Measurements from ENCODE around the gene ARL13A. TPM values are rescaled to one million over a fixed set of nuclear protein-coding genes. Genes with fewer than 3 reads are reported as not detected.

The ARL13A gene
- total RNA-seq, 1 experiment from 2014 or later: not detected

- ChIA-PET CTCF (interaction anchor here (0.5 kb wide), 1 partner anchor 138 kb away, joined by 5 read pairs; no protein-coding TSS in a partner anchor), POLR2A (no interaction called here)
- H3K4me3 ChIP-seq (ENCODE audit: low read depth in 2 of 2, low read length in 2 of 2): no peak overlapping the region
- no peak for DNase-seq (ENCODE audit: low read depth, low spot score)
- BruUV-seq (replicated peaks): no TSS peak
- intact Hi-C loops (cut with micrococcal nuclease; ENCODE audit: unreplicated experiment): no loop called here
- no peaks in the 10 kb centered on the region for H3K4me1 ChIP-seq (ENCODE audit: control insufficient read depth, insufficient read depth, low read length)
- peaks cover 7% of the 10 kb centered on the region; the same call in 1 of the 2 replicates for H3K36me3 ChIP-seq (ENCODE audit: control insufficient read depth, insufficient read depth, low read length)
- no peaks in the 10 kb centered on the region for H3K27me3 ChIP-seq (ENCODE audit: control insufficient read depth, insufficient read depth, low read length)
- ATAC-seq: no peak
- no peaks in the 10 kb centered on the region for H3K9me3 ChIP-seq (ENCODE audit: control insufficient read depth, insufficient read depth, low read depth, low read length)
- TF ChIP-seq CTCF (IDR thresholded peaks at IDR 0.05) (no peak), POLR2AphosphoS5 (IDR thresholded peaks at IDR 0.05; ENCODE audit: low read depth, low read length) (no peak)
- no peak overlapping the region for H3K27ac ChIP-seq (ENCODE audit: low read length)
- in situ Hi-C loops (cut with HindIII; ENCODE audit: low pct_unique_long_range_greater_than_20kb, low sequenced_read_pairs): no loop called here
Measured at GRCh38 chrX:101040197-101040596, 70.7 kb downstream of the ARL13A start.

Other genes starting within 250 kb of the ARL13A start
- gene SYTL4, start 237.6 kb upstream of the ARL13A start, total RNA-seq (2021; ENCODE audit: unreplicated experiment): 0.15 TPM
- gene CSTF2, start 149.3 kb upstream of the ARL13A start, total RNA-seq (2021; ENCODE audit: unreplicated experiment): 40.9 TPM
- gene NOX1, start 95.3 kb upstream of the ARL13A start, total RNA-seq (2021; ENCODE audit: unreplicated experiment): not detected
- gene XKRX, start 40.8 kb upstream of the ARL13A start, total RNA-seq (2021; ENCODE audit: unreplicated experiment): 0.21 TPM
- 39.7 TPM for gene TRMT2B, start 82.4 kb downstream of the ARL13A start, total RNA-seq (2021; ENCODE audit: unreplicated experiment)
- gene TMEM35A, start 109.2 kb downstream of the ARL13A start, total RNA-seq (2021; ENCODE audit: unreplicated experiment): not detected
- gene CENPI, start 128.5 kb downstream of the ARL13A start, total RNA-seq (2021; ENCODE audit: unreplicated experiment): 36.9 TPM